Activated T-helper 2 cell treated with anti-CD3 and anti-CD28 coated beads, Interferon-gamma antibody, Interleukin-2, Interleukin-4, amounts not matched to agents 10 μg/mL and 5 μg/mL and 100 μg/mL, durations not matched to agents 14 hours and 24 hours and 36 hours (primary cell): ENCODE data around the gene NHERF1. TPM values are rescaled to one million over a fixed set of nuclear protein-coding genes. Genes with fewer than 3 reads are reported as not detected.

Source experiments
- DNase-seq: peaks from one replicate; pipeline ENCODE4 v3.0.0; 2021; ENCODE audit warnings: low spot score
- H3K27ac Mint-ChIP-seq: one replicate; pipeline ENCODE4 v1.8.0; 2021; ENCODE audit warnings: mixed read lengths
- H3K27me3 Mint-ChIP-seq: one replicate; pipeline ENCODE4 v1.8.0; 2021; ENCODE audit warnings: low read depth, mixed read lengths
- H3K36me3 Mint-ChIP-seq: one replicate; pipeline ENCODE4 v1.8.0; 2021; ENCODE audit warnings: low read depth, mixed read lengths
- H3K4me1 Mint-ChIP-seq: one replicate; pipeline ENCODE4 v1.8.0; 2021; ENCODE audit warnings: low read depth, mixed read lengths
- H3K4me3 Mint-ChIP-seq: one replicate; pipeline ENCODE4 v1.8.0; 2021; ENCODE audit warnings: low read depth, mild to moderate bottlenecking, moderate library complexity, mixed read lengths
- H3K9me3 Mint-ChIP-seq: one replicate; pipeline ENCODE4 v1.8.0; 2021; ENCODE audit warnings: mixed read lengths
- intact Hi-C: fragments of 100-400 bp; cut with micrococcal nuclease; formaldehyde crosslinking; loops from one replicate; pipeline ENCODE4 v1.15.1; 2023
- total RNA-seq: library from RNA; stranded (reverse); gene quantifications from 2 replicates; pipeline ENCODE4 v1.2.3, GENCODE V29; 2022

NHERF1 gene
- 129 and 133 TPM in 2 replicates for total RNA-seq

DNA sequence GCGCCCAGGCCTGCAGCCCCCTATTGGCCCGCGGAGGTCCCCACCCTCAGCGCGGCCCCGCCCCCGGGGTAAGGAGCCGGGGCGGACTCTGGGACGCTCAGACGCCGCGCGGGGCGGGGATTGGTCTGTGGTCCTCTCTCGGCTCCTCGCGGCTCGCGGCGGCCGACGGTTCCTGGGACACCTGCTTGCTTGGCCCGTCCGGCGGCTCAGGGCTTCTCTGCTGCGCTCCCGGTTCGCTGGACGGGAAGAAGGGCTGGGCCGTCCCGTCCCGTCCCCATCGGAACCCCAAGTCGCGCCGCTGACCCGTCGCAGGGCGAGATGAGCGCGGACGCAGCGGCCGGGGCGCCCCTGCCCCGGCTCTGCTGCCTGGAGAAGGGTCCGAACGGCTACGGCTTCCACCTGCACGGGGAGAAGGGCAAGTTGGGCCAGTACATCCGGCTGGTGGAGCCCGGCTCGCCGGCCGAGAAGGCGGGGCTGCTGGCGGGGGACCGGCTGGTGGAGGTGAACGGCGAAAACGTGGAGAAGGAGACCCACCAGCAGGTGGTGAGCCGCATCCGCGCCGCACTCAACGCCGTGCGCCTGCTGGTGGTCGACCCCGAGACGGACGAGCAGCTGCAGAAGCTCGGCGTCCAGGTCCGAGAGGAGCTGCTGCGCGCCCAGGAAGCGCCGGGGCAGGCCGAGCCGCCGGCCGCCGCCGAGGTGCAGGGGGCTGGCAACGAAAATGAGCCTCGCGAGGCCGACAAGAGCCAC lies at the start of gene NHERF1:
Gene NHERF1 (plus strand): TSS at position 100 of the 750 bp plus-strand sequence. CDS start 219 bp downstream, at position 319.
- H3K27me3 Mint-ChIP-seq = no peaks in the 10 kb centered on the region
- H3K4me1 Mint-ChIP-seq = peaks cover 58% of the 10 kb centered on the region
- peak; percentile 93 for DNase-seq
- peaks cover 40% of the 10 kb centered on the region for H3K36me3 Mint-ChIP-seq
- H3K9me3 Mint-ChIP-seq = no peaks in the 10 kb centered on the region
- intact Hi-C loops = loop anchor here (1.0 kb wide), 3 partner anchors 11 to 27 kb away; no protein-coding TSS in a partner anchor
- H3K4me3 Mint-ChIP-seq = peak within 1 kb of the TSS; percentile 97
- H3K27ac Mint-ChIP-seq = peak within 1 kb of the TSS; percentile 81

DNA sequence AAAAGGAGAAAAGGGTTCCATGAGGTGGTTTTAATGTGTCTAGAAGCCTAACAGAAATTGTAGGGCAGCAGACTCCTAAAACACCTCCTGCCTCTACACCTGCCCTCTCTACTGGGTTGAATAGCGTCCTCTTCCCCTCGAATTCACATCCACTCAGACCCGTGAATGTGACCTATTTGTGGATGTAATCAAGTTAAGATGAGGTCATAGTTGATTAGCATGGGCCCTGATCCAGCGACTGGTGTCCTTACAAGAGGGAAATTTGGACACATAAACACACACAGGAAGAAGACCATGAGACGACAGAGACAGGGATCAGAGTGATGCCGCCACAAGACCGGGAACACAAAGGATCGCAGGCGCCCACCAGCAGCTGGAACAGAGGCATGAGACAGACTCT lies 49.2 kb upstream of the NHERF1 start:
- H3K27ac Mint-ChIP-seq = no peak overlapping the region
- DNase-seq = no peak
- peaks cover 2% of the 10 kb centered on the region for H3K4me1 Mint-ChIP-seq
- H3K36me3 Mint-ChIP-seq = no peaks in the 10 kb centered on the region
- peaks cover 3% of the 10 kb centered on the region for H3K9me3 Mint-ChIP-seq
- peaks cover 8% of the 10 kb centered on the region for H3K27me3 Mint-ChIP-seq
- intact Hi-C loops = no loop called here
- H3K4me3 Mint-ChIP-seq = no peak overlapping the region

GRCh38 chr17:74702116-74702871 lies 46.1 kb upstream of the NHERF1 start:
- no peaks in the 10 kb centered on the region for H3K36me3 Mint-ChIP-seq
- H3K4me1 Mint-ChIP-seq = peaks cover 2% of the 10 kb centered on the region
- no peaks in the 10 kb centered on the region for H3K9me3 Mint-ChIP-seq
- no peak overlapping the region for H3K27ac Mint-ChIP-seq
- H3K27me3 Mint-ChIP-seq = peaks cover 13% of the 10 kb centered on the region
- DNase-seq = no peak
- H3K4me3 Mint-ChIP-seq = no peak overlapping the region
- intact Hi-C loops = no loop called here

DNA sequence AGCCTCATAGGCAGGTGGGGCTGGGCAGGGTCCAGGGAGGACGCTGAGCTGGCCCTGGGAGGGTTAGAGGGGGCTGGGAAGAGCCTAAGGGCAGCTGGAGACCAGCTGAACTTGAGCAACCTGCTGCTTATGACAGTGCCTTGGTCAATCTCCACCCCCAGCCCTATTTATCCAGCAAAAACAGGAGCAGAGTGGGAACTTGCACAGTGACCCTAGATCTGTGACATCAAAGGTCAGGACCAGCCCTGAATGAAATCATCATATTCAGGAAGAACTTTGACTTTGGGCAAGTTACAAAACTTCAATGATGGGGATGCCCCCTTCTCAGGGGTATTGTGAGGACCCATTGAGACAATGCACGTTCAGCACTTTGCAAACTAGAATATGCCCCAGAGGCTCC lies 45.1 kb upstream of the NHERF1 start:
- H3K4me3 Mint-ChIP-seq = no peak overlapping the region
- no peak overlapping the region for H3K27ac Mint-ChIP-seq
- peaks cover 14% of the 10 kb centered on the region for H3K27me3 Mint-ChIP-seq
- no peaks in the 10 kb centered on the region for H3K36me3 Mint-ChIP-seq
- peaks cover 2% of the 10 kb centered on the region for H3K4me1 Mint-ChIP-seq
- intact Hi-C loops = no loop called here
- no peaks in the 10 kb centered on the region for H3K9me3 Mint-ChIP-seq
- no peak for DNase-seq

GRCh38 chr17:74704544-74704943 lies 43.9 kb upstream of the NHERF1 start:
- no peak overlapping the region for H3K27ac Mint-ChIP-seq

GRCh38 chr17:74711058-74711824 lies 37.2 kb upstream of the NHERF1 start:
- Mint-ChIP-seq H3K9me3 (no peaks in the 10 kb centered on the region), H3K27me3 (peaks cover 28% of the 10 kb centered on the region), H3K4me3 (no peak overlapping the region), H3K4me1 (peaks cover 6% of the 10 kb centered on the region), H3K36me3 (no peaks in the 10 kb centered on the region), H3K27ac (no peak overlapping the region)
- no peak for DNase-seq
- intact Hi-C loops = no loop called here

More at GRCh38 chr17:74704544-74704943, 43.9 kb upstream of the NHERF1 start:
- Mint-ChIP-seq H3K4me3 (no peak overlapping the region), H3K9me3 (no peaks in the 10 kb centered on the region), H3K4me1 (peaks cover 2% of the 10 kb centered on the region), H3K27me3 (peaks cover 16% of the 10 kb centered on the region), H3K36me3 (no peaks in the 10 kb centered on the region)
- DNase-seq = no peak
- intact Hi-C loops = no loop called here

DNA sequence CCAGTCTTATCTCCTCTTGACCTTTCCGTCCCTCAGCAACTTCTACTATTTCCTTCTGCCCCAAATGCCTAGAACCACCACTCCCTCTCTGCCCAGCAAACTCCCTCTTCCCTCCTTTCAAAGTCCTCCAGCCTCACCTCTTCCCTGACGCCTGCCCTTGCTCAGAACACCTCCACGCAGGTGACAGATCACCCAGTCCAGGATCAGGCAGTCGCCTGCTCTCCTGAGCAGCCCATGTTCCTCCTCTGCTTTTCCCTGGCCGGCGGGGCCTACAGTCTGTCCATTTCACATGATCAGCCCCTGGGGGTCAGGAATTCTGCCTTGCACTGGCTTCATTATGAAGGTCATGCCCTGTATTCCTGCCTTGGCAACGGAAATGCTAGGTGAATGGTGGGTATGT lies 36.1 kb upstream of the NHERF1 start:
- Mint-ChIP-seq H3K9me3 (no peaks in the 10 kb centered on the region), H3K36me3 (no peaks in the 10 kb centered on the region), H3K27me3 (peaks cover 30% of the 10 kb centered on the region), H3K4me1 (peaks cover 6% of the 10 kb centered on the region), H3K27ac (no peak overlapping the region), H3K4me3 (no peak overlapping the region)
- intact Hi-C loops = no loop called here
- no peak for DNase-seq

DNA sequence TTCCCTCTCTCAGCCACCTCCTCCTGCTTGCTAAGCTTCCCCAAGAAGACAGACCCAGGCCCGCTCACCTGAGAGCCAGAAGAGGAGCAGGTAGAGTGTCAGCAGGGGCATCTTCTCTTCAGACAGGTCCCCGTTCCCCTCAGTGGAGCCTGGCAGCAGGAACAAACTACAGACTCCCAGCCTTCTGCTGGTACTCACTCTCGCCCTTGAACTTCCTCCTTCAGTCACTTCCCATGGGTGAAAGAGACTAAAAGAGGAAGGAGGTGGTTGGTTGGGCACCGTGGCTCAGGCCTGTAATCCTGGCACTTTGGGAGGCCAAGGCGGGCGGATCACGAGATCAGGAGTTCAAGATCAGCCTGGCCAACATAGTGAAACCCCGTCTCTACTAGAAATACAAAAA lies 35.7 kb upstream of the NHERF1 start, which contains the start of gene CD300LF:
Gene CD300LF (minus strand): TSS at position 168 of the 400 bp plus-strand sequence. CDS start 57 bp downstream, at position 111.
- Mint-ChIP-seq H3K4me1 (peaks cover 6% of the 10 kb centered on the region), H3K9me3 (no peaks in the 10 kb centered on the region), H3K36me3 (no peaks in the 10 kb centered on the region), H3K27ac (no peak within 1 kb of the TSS), H3K27me3 (peaks cover 31% of the 10 kb centered on the region), H3K4me3 (no peak within 1 kb of the TSS)
- intact Hi-C loops = no loop called here
- DNase-seq = no peak

DNA sequence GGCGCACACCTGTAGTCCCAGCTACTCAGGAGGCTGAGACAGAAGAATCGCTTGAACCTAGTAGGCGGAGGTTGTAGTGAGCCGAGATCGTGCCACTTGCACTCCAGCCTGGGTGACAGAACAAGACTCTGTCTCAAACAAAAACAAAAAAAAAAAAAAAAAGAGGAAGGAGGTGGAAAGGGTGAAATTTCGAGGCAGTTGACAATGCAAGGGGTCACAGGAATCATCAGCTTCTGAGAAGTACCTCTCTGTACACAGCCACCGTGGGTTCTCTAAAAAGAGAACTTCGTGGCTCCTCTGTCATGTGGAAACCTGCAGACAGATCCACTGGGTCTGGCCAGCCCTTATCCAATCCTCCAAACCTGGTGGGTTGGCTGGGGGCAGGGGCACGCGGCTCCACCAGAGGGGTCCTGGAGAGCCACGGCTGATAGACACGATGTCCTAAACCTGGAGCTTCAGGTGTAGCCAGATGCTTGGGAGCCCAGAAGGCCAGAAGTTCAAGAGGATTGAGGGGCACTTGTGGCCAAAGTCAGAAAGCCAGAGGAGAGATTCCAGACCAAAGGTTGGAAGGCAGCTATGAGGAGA lies 35.2 kb upstream of the NHERF1 start:
- DNase-seq = no peak
- Mint-ChIP-seq H3K4me3 (no peak overlapping the region), H3K4me1 (peaks cover 6% of the 10 kb centered on the region), H3K27me3 (peaks cover 30% of the 10 kb centered on the region), H3K36me3 (no peaks in the 10 kb centered on the region), H3K27ac (no peak overlapping the region), H3K9me3 (no peaks in the 10 kb centered on the region)
- intact Hi-C loops = no loop called here

- intact Hi-C loops = no loop called here
- Mint-ChIP-seq H3K9me3 (no peaks in the 10 kb centered on the region), H3K36me3 (no peaks in the 10 kb centered on the region), H3K4me3 (no peak overlapping the region), H3K4me1 (peaks cover 6% of the 10 kb centered on the region), H3K27ac (no peak overlapping the region), H3K27me3 (peaks cover 32% of the 10 kb centered on the region)
- no peak for DNase-seq
Measured at GRCh38 chr17:74715144-74715543, 33.3 kb upstream of the NHERF1 start.

DNA sequence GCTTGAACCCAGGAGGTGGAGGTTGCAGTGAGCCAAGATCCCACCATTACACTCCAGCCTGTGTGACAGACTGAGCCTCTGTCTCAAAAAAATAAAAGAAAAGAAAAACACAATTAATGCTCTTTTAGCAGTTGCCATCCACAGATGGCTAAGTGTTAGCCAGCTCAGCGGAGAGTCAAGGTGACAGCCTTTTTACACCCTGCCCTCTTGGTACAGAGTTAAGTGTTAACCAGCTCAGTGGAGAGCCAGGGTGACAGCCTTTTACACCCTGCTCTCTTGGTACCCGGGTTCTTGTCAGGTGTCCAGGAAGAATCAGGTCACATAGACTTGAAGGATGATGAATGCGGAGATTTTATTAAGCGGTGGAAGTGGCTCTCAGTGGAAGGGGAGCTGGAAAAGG lies 27.9 kb upstream of the NHERF1 start:
- Mint-ChIP-seq H3K36me3 (no peaks in the 10 kb centered on the region), H3K9me3 (no peaks in the 10 kb centered on the region), H3K27ac (no peak overlapping the region), H3K27me3 (peaks cover 33% of the 10 kb centered on the region), H3K4me1 (peaks cover 5% of the 10 kb centered on the region), H3K4me3 (no peak overlapping the region)
- intact Hi-C loops = no loop called here
- DNase-seq = no peak

DNA sequence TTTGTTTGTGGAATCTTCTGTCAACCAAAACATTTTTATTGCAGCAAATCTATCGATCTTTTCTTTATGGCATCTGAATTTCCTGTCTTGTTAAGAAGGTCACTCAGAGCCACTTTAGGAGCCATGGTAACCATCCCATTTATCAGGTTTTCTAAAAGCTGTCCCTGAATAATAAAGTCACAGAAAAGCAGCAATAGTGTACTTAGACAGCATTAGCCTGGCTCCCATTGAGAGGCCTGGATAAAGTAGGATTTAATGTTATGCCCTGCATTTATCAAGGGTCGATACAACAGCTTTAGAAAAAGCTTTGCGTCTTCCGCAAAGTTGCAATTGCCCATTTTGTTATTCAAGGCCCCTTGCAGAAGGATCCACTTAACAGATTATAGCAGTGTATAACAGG lies 25.6 kb upstream of the NHERF1 start:
- H3K36me3 Mint-ChIP-seq = no peaks in the 10 kb centered on the region
- H3K27ac Mint-ChIP-seq = no peak overlapping the region
- intact Hi-C loops = no loop called here
- no peaks in the 10 kb centered on the region for H3K9me3 Mint-ChIP-seq
- DNase-seq = no peak
- peaks cover 5% of the 10 kb centered on the region for H3K4me1 Mint-ChIP-seq
- peaks cover 25% of the 10 kb centered on the region for H3K27me3 Mint-ChIP-seq
- no peak overlapping the region for H3K4me3 Mint-ChIP-seq
